ENCODE results near the gene DCTN4. TPM values are rescaled to one million over a fixed set of nuclear protein-coding genes. Genes with fewer than 3 reads are reported as not detected.
"Not testable (repeated sequence)": the region's sequence is repeated elsewhere in the genome, so short reads cannot be mapped to it uniquely, and the experiment has no call there.

Gene DCTN4
- polyA plus RNA-seq, 10 donors, result 31.0 to 47.0 (median 40.5) TPM

DNA sequence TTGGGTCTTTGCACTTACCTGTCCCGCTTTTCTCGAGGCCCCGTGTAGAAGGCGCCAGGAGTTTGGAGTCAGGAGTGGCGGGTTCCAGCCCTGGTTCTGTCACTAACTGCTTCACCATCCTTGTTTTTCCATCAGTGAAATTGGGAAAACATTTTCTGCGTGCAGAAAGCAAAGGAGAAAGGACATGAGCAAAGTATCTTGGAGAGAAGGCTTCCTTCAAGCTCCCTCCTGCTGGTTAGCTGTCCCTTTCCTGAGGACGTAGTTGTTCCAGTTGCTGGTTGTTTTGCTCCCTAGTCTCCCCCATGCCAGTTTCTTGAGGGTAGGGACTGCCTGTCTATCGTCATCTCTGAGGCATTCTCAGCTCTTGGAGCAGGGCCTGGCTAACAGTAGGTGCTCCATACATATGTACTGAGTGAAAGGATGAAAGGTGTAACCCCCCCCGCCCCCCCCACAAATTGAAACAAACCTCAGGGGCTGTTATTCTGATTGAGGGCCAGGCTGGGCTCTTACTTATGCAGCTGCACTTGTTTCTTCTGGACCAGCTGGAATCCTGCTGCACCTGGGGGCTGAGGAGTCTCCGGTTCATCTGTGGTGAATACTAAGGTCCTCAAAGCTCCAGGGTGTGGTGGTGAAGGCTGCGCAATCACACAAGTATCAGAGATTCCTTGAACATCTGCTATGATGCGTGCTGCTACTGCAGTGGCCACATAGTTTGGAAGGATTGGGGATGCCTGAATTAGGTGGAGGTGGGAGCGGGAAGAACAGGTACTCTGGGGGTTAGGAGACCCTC lies 20.8 kb upstream of the DCTN4 start:
- DNase-seq, result peak in 1 of 3 donors; percentile 56

- peak; percentile 70 to 93 (median 81) for DNase-seq
Measured at GRCh38 chr5:150778517-150779396, 19.9 kb upstream of the DCTN4 start, which contains the start of gene SMIM3. Gene SMIM3, plus strand, starts transcription at chr5:150778757. Its CDS starts 16,684 bp downstream, at chr5:150795441.

- DNase-seq, result no peak
Measured at GRCh38 chr5:150778088-150778516, 19.3 kb upstream of the DCTN4 start.

GRCh38 chr5:150777685-150778084 lies 18.9 kb upstream of the DCTN4 start:
- no peak for DNase-seq

DNA sequence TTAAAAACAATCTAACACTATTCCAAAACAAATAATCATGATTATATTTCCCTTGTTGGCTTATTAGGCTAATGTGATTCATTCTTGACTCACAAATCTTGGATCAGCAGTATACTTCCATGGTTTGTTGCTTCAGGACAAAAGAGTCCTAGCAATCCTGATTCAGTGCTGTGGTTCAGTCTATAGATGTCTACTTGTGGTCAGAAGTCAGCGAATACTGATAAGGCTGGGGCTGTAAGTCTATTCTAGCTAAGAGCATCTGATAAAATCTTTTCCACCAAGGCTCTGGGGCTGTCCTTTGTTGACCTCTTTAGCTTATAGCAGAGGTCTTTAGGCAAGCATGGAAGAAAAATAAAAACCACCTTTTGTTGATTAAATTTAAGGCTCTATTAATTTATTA lies 15.3 kb upstream of the DCTN4 start:
- no peak for DNase-seq

DNA sequence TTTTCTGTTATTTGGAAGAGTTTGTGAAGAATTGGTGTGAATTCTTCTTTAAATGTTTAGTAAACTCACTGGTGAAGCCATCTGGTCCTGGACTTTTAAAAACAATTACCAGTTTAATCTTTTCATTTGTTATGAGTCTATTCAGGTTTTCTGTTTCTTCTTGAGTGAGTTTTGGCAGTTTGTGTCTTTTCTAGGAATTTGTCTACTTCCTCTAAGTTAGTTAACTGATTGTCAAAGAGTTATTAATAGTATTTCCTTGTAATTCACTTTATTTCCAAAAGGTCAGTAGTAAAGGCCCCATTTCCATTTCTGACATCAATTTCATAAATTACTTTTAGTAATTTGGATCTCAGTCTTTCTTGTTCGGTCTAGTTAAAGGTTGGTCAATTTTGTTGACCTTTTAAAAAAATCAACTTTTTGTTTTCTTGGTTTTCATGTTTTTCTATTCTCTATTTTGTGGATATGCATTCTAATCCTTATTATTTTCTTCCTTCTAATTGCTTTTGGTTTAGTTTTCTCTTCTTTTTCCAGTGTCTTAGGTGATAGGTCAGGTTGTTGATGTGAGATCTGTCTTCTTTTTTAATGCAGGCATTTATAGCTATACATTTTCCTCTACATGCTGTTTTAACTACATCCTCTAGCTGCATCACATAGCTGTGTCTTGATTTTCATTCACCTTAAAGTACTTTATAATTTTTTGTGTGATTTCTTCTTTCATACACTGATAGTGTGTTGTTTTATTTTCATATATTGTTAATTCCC lies 12.4 kb upstream of the DCTN4 start:
- no peak for DNase-seq

GRCh38 chr5:150766251-150766650 lies 7.4 kb upstream of the DCTN4 start:
- DNase-seq, result no peak

- DNase-seq, result no peak
Measured at GRCh38 chr5:150765799-150766169, 7.0 kb upstream of the DCTN4 start.

DNA sequence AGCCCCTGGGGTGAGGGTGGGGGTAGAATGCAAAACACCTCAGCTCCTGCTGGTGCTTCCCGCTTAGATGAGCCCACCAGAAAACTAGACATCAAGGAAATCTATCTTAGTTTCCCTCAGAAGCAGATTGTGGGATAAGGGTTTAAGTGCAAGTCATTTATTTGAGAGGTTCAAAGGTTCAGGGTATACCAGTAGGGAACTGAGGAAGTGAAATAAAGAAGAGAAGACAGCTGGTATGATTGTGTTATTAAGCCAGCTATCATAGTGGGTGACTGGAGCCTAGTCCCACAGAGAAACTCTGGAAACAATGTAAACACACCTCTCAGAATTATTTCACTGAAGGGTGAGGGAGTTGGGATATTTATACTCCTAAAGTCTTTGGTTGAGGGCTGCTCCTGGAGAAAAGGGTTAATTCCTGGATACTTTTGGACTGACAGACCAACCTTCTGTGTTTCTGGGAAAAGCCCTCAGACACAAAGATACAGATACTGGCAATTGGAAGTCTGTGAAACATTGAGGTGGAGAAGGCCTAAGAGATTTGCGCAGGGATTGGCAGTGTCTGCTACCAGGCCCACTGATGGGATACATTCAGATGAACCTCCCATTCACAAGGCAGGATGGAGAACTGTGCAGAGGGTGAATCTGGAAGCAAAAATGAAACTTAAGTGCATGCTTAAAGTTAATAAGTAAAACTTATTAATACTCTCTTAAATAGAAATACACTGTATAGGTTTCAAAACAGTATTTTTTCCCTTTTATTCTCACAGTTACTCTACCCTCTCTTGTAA lies 6.4 kb upstream of the DCTN4 start:
- DNase-seq, result no peak

- DNase-seq, result no peak
Measured at GRCh38 chr5:150764530-150764929, 5.7 kb upstream of the DCTN4 start.

DNA sequence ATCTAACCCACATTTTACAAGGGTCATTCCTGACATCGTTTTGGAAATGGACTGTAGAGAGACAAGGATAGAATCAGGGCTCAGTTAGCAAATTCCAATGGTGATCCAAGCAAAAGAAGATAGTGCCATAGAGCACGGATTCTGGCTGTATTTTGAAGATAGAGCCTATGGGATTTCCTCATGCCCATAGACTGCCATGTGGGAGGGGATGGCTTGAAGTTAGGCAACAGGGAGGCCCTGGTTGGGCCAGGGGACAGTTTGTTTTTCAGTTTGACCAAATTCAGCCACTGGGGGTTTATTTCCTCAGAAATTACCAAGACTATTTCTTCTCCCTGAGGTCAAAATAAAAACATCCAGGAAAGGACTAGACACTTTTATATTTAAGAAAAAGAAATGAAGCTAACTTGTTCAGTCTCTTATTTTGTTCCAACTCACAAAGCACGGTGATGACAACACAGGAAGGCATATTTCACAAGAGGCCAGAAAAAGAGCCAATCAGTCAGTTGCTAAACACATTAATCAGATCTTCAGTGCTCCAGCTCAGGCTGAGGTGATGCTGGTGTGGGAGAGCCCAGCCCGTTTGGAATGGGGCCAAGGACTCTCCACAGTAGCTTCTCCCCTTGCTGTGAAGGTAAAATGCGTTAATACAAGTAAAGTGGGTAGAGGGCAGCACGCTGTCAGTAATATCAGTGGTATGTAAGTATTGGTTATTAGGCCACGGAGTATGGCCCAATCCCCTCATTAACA lies 4.4 kb upstream of the DCTN4 start:
- peak; percentile 46 to 67 (median 66) for DNase-seq

DNA sequence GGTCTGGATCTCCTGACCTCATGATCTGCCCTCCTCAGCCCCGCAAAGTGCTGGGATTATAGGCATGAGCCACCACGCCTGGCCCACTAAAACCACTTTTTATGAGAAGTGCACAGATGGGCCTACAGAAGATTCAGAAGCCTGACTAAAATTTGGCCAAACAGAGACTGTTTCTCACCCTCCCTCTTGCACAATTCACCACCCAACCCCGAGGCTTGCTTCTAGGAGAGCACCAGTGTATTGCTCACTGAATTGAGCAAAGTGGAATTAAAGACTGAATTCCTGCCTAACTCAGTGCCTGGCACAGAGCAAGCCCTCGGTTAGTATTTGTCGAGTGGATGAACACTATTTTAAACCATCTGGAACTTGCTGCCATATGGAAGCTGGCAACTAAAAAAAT lies 3.4 kb upstream of the DCTN4 start:
- no peak for DNase-seq

DNA sequence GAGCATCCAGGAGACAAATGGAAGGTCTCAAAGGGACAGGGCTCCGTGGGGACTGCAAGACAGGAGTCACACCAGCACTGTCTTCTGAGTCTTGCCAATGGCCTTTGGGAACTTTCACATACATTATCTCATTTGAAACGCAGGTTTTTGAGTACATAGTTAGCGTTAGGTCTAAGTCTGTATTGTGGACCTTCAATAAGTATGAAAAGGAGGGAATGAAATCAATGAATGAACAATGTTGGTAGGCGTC lies 442 bp upstream of the DCTN4 start:
- DNase-seq, result no peak

DNA sequence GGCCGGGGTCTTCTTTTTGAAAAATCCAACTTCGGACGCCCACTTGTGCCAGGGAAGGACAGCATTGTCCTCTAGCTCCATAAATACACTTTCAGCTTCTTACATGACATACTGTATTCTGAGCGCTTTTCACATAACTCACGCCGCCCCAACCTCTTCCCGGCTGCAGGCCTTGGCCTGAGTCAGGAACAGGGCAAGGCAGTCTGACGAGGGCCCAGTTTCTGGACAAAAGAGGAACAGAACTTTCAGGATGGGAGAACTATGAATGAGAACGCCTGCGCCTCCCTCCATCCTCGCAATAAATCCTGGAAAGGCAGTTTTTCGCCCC lies 650 bp downstream of the DCTN4 start:
- DNase-seq, result no peak

DNA sequence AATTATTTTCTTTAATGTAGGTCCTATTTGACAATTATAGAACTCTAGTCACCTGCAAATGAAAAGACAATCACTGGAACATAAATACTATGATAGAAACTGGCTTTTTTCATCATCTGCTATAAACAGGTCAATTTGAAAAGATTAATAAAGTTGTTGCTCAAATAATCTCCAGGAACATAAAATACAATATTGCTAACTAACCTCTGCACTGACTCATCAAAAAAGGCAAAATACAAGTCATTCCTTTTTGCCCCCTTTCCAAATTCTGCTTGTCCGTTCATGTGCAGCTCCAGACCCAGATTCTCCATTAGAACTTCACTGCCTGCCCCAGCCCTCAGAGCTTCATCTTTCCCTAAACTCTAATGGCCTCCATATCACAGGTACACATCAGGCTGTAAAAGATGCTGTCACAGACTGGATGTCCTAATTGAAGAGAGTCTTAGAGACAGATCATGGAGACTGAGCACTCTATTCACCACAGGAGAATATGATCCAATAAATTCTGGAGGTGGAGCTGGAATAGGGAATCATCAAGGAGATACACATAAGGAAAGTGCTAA lies 1.6 kb downstream of the DCTN4 start:
- DNase-seq, result no peak

GRCh38 chr5:150753863-150754262 lies 5.0 kb downstream of the DCTN4 start:
- no peak for DNase-seq

DNA sequence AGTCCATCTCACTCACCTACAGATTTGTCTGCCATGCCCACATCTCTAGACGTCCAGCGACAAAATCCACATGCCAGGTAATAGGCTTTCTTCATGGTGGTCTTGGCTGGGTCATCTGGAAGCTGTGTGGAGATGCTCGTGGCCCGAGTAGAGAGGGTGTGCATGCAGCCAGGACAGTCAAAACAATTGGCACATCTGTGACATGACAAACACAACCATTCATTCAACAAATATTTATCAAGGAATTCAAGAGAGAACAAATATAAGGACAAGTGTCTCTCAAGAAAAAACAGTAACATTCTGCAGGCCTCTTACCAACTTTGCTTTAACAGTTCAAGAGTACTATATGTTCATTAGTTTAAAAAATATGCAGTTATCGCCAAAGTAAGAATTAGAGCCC lies 5.4 kb downstream of the DCTN4 start:
- DNase-seq, result no peak

DNA sequence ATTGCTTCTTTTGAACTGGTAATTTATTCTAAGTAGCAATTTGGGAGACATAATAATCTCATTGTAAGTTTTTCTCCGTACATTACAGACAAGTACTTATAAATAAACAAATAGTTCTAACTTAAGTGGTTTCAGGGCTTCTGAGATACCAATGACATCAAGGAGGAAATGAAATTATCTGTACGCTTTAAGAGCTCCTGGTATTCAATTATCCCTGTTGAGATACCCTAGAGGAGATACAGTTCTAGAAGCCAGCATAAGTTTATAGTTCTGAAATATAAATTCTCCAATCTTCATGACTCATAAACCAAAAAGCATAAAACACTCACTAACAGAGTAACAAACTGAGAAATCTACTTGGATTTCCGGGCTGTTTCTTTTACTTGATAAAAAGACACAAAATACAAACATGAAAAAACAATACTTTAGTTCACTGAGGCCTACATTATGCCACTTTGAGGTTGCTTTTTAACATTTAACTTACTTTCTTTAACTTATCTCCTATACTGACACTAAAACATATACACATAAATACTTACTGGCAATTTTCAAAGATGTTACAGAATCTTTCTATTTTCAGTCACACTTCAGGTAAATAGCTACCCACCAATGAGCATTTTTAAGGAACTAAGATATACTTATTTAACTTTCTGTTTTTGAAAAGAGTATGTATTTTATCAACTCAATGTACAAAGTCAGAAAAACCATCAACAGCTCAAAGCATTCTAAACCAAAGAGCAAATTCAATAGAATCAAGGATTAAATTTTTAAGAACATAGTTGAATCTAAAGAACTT lies 7.5 kb downstream of the DCTN4 start:
- no peak for DNase-seq

- no peak for DNase-seq
Measured at GRCh38 chr5:150750469-150750868, 8.3 kb downstream of the DCTN4 start.

DNA sequence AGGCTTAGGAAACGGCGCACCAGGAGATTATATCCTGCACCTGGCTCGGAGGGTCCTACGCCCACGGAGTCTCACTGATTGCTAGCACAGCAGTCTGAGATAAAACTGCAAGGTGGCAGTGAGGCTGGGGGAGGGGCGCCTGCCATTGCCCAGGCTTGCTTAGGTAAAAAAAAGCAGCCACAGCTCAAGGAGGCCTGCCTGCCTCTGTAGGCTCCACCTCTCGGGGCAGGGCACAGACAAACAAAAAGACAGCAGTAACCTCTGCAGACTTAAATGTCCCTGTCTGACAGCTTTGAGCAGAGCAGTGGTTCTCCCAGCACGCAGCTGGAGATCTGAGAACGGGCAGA lies 15.7 kb downstream of the DCTN4 start:
- not testable (repeated sequence) for DNase-seq
